HCT116 (cell line): ENCODE data around the gene SLC7A9. TPM values are rescaled to one million over a fixed set of nuclear protein-coding genes. Genes with fewer than 3 reads are reported as not detected.
"Not testable (repeated sequence)": the region's sequence is repeated elsewhere in the genome, so short reads cannot be mapped to it uniquely, and the experiment has no call there.

ENCODE experiments used
- ATAC-seq: fragments of 200-7000 bp; cut with Tn5 transposase; 2 replicates; pipeline ENCODE4 v1.9.1; 2020; ENCODE audit warnings: mild to moderate bottlenecking, moderate library complexity
- BruUV-seq: library from RNA; stranded (reverse); fragments of 400-500 nt; replicated peaks from 2 replicates; lab custom pipeline; 2021; lab: Mats Ljungman, UMichigan
- CTCF ChIA-PET: fragments of 300-600 bp; sonication (Branson Sonifier 250); formaldehyde crosslinking; loops from one replicate; lab custom pipeline; 2021; ENCODE audit warnings: antibody characterized with exemption; lab: Charles Lee
- POLR2A ChIA-PET: fragments of 300-600, 350-600 bp; sonication (Branson Sonifier 250); formaldehyde crosslinking; loops from one replicate; lab custom pipeline; 2021; ENCODE audit warnings: antibody characterized with exemption; lab: Charles Lee
- RAD21 ChIA-PET, 2 experiments: fragments of 300-600 bp; sonication (Branson Sonifier 250); formaldehyde crosslinking; loops; one replicate each; lab custom pipeline; 2023; ENCODE audit warnings: low total read pairs in 2 of 2; ENCODE audit not compliant: uncharacterized antibody in 2 of 2, unreplicated experiment in 2 of 2, low non-redundant PET in 1 of 2; lab: Charles Lee
- DNase-seq: peaks from one replicate; pipeline ENCODE4 v3.0.0-alpha.2; 2010; ENCODE audit warnings: low read depth, low spot score
- H2AFZ ChIP-seq: fragments of 200-600 bp; shearing (Covaris generic), sonication (generic); 2 replicates; pipeline ENCODE4 v1.6.1; 2017; ENCODE audit warnings: low read depth, mixed run types, mixed read lengths, antibody characterized with exemption, low read length; ENCODE audit not compliant: poor library complexity, severe bottlenecking
- H3K27ac ChIP-seq: 2 replicates; pipeline ENCODE4 v1.5.1; 2012; ENCODE audit warnings: low read depth, low read length
- H3K27me3 ChIP-seq: fragments of 200-600 bp; sonication (generic); 2 replicates; pipeline ENCODE4 v1.6.1; 2016; ENCODE audit warnings: mixed run types, low read length, mixed read lengths; ENCODE audit not compliant: insufficient read depth
- H3K36me3 ChIP-seq, 2 experiments: fragments of 200-500 bp in 1 of 2; fragments of 200-600 bp in 1 of 2; sonication (Bioruptor generic) in 1 of 2; sonication (generic) in 1 of 2; 2 replicates each; pipeline versions ENCODE4 v1.5.1 to v1.6.1; 2014 to 2016; ENCODE audit warnings: low read length in 2 of 2, inconsistent platforms in 1 of 2, mixed read lengths in 1 of 2, mixed run types in 1 of 2; ENCODE audit not compliant: insufficient read depth in 2 of 2, control insufficient read depth in 1 of 2
- H3K4me1 ChIP-seq, 2 experiments: fragments of 200-600 bp in 1 of 2; sonication (generic) in 1 of 2; 2 replicates each; pipeline versions ENCODE4 v1.5.1 to v1.6.1; 2012 to 2017; ENCODE audit warnings: low read length in 2 of 2, inconsistent platforms in 1 of 2, mild to moderate bottlenecking in 1 of 2, mixed read lengths in 1 of 2, mixed run types in 1 of 2, moderate library complexity in 1 of 2; ENCODE audit not compliant: insufficient read depth in 2 of 2, control insufficient read depth in 1 of 2
- H3K4me2 ChIP-seq: fragments of 200-600 bp; sonication (generic); 2 replicates; pipeline ENCODE4 v1.6.1; 2017; ENCODE audit warnings: mixed run types, low read length, mixed read lengths
- H3K4me3 ChIP-seq, 2 experiments: fragments of 200-600 bp in 1 of 2; sonication (generic) in 1 of 2; replicated peaks in 1 of 2; 2 replicates each; pipeline ENCODE4 v1.5.1; 2011 to 2016; ENCODE audit warnings: low read length in 2 of 2, control low read depth in 1 of 2, low read depth in 1 of 2, mild to moderate bottlenecking in 1 of 2, mixed read lengths in 1 of 2, mixed run types in 1 of 2
- H3K79me2 ChIP-seq: fragments of 200-600 bp; sonication (generic); 2 replicates; pipeline ENCODE4 v1.6.1; 2017; ENCODE audit warnings: mild to moderate bottlenecking, mixed run types, low read length, moderate library complexity, mixed read lengths; ENCODE audit not compliant: insufficient read depth
- H3K9ac ChIP-seq: fragments of 200-600 bp; sonication (generic); 2 replicates; pipeline ENCODE4 v1.6.1; 2016; ENCODE audit warnings: low read length, mixed read lengths
- H3K9me2 ChIP-seq: fragments of 200-600 bp; sonication (generic), shearing (Covaris generic); 2 replicates; pipeline ENCODE4 v1.6.1; 2017; ENCODE audit warnings: mixed run types, mild to moderate bottlenecking, moderate library complexity; ENCODE audit not compliant: insufficient read depth
- H3K9me3 ChIP-seq, 2 experiments: fragments of 200-500 bp in 1 of 2; fragments of 200-600 bp in 1 of 2; sonication (Bioruptor generic) in 1 of 2; sonication (generic) in 1 of 2; 2 replicates each; pipeline ENCODE4 v1.6.1; 2014 to 2017; ENCODE audit warnings: low read length in 2 of 2, mixed read lengths in 2 of 2, inconsistent platforms in 1 of 2, low read depth in 1 of 2, mild to moderate bottlenecking in 1 of 2, mixed run types in 1 of 2, moderate library complexity in 1 of 2; ENCODE audit not compliant: control insufficient read depth in 1 of 2, insufficient read depth in 1 of 2
- H4K20me1 ChIP-seq: fragments of 200-600 bp; sonication (generic), shearing (Covaris generic); 2 replicates; pipeline ENCODE4 v1.6.1; 2017; ENCODE audit warnings: mixed run types, mild to moderate bottlenecking, moderate library complexity; ENCODE audit not compliant: insufficient read depth
- CEBPB ChIP-seq: IDR thresholded peaks from 2 replicates; pipeline ENCODE4 v1.6.1; 2012; ENCODE audit warnings: low read depth
- EGR1 ChIP-seq: IDR thresholded peaks from 2 replicates; pipeline ENCODE4 v1.6.1; 2012; ENCODE audit warnings: low read depth
- EZH2 ChIP-seq: fragments of 200-600 bp; sonication (generic); IDR thresholded peaks from 2 replicates; pipeline ENCODE4 v1.6.1; 2017; ENCODE audit warnings: antibody characterized with exemption, mixed run types
- JUND ChIP-seq: IDR thresholded peaks from 2 replicates; pipeline ENCODE4 v1.6.1; 2012
- POLR2A ChIP-seq: IDR thresholded peaks from 2 replicates; pipeline ENCODE4 v1.7.0; 2011; ENCODE audit warnings: borderline replicate concordance; ENCODE audit not compliant: insufficient read depth, insufficient read length; ENCODE audit errors: extremely low read depth
- RAD21 ChIP-seq: IDR thresholded peaks from 2 replicates; pipeline ENCODE4 v1.6.1; 2012; ENCODE audit warnings: low read depth, mild to moderate bottlenecking
- SIN3A ChIP-seq: IDR thresholded peaks from 2 replicates; pipeline ENCODE4 v1.6.1; 2012; ENCODE audit warnings: low read depth
- ZFX ChIP-seq: fragments of 450-650 bp; IDR thresholded peaks from 2 replicates; pipeline ENCODE4 v1.6.1; 2017
- intact Hi-C: fragments of 100-400 bp; cut with micrococcal nuclease; formaldehyde crosslinking; loops from 2 replicates; pipeline ENCODE4 v1.10.0; 2022
- total RNA-seq: library from RNA; stranded (reverse); gene quantifications from one replicate; pipeline ENCODE4 v1.2.1, GENCODE V29; 2021; ENCODE audit not compliant: unreplicated experiment
- TF ChIP-seq, protein P1 (sequence below): IDR thresholded peaks from 2 replicates; pipeline ENCODE4 v1.6.1; 2011; ENCODE audit warnings: mild to moderate bottlenecking, low read length, moderate library complexity; ENCODE audit not compliant: insufficient replicate concordance; ENCODE audit errors: extremely low read depth
- TF ChIP-seq, protein P2 (sequence below), 3 experiments: fragments of 200-600 bp in 1 of 3; sonication (generic) in 1 of 3; IDR thresholded peaks in 2 of 3; conservative IDR thresholded peaks in 1 of 3; 2 replicates each; pipeline ENCODE4 v1.5.1; 2012 to 2017; ENCODE audit warnings: low read depth in 2 of 3, low read length in 2 of 3, antibody characterized with exemption in 1 of 3, borderline replicate concordance in 1 of 3, control low read depth in 1 of 3, mild to moderate bottlenecking in 1 of 3, mixed read lengths in 1 of 3, mixed run types in 1 of 3, moderate library complexity in 1 of 3; ENCODE audit not compliant: insufficient read depth in 1 of 3
- TF ChIP-seq, protein P3 (sequence below): IDR thresholded peaks from 2 replicates; pipeline ENCODE4 v1.6.1; 2012; ENCODE audit warnings: low read depth

SLC7A9 gene
- total RNA-seq, 1 experiment from 2014 or later: 0.42 TPM

DNA sequence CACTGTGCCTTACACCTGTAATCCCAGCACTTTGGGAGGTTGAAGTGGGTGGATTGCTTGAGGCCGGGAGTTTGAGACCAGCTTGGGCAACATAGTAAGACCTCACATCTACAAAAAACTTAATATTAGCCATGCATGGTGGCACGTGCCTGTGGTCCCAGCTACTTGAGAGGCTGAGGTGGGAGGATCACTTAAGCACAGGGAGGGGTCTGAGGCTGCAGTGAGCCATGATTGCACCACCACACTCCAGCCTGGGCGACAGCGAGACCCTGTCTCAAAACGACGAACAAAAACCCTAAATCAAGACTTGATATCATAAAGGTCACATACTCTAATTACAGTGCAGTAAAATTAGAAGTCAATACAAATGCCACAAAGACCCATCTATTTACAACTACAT, 17.4 kb downstream of the SLC7A9 start:
- DNase-seq (no peak), ATAC-seq (no peak)
- TF ChIP-seq ZFX: no peak
- TF ChIP-seq POLR2A: no peak
- no peak for TF ChIP-seq EGR1
- TF ChIP-seq, protein P1, sequence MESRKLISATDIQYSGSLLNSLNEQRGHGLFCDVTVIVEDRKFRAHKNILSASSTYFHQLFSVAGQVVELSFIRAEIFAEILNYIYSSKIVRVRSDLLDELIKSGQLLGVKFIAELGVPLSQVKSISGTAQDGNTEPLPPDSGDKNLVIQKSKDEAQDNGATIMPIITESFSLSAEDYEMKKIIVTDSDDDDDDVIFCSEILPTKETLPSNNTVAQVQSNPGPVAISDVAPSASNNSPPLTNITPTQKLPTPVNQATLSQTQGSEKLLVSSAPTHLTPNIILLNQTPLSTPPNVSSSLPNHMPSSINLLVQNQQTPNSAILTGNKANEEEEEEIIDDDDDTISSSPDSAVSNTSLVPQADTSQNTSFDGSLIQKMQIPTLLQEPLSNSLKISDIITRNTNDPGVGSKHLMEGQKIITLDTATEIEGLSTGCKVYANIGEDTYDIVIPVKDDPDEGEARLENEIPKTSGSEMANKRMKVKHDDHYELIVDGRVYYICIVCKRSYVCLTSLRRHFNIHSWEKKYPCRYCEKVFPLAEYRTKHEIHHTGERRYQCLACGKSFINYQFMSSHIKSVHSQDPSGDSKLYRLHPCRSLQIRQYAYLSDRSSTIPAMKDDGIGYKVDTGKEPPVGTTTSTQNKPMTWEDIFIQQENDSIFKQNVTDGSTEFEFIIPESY: no peak
- TF ChIP-seq, protein P2, sequence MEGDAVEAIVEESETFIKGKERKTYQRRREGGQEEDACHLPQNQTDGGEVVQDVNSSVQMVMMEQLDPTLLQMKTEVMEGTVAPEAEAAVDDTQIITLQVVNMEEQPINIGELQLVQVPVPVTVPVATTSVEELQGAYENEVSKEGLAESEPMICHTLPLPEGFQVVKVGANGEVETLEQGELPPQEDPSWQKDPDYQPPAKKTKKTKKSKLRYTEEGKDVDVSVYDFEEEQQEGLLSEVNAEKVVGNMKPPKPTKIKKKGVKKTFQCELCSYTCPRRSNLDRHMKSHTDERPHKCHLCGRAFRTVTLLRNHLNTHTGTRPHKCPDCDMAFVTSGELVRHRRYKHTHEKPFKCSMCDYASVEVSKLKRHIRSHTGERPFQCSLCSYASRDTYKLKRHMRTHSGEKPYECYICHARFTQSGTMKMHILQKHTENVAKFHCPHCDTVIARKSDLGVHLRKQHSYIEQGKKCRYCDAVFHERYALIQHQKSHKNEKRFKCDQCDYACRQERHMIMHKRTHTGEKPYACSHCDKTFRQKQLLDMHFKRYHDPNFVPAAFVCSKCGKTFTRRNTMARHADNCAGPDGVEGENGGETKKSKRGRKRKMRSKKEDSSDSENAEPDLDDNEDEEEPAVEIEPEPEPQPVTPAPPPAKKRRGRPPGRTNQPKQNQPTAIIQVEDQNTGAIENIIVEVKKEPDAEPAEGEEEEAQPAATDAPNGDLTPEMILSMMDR (IDR thresholded peaks at IDR 0.05 in 2 of 3, conservative IDR thresholded peaks at IDR 0.05 in 1 of 3; ENCODE audit: borderline replicate concordance in 1 of 3, insufficient read depth in 1 of 3, low read depth in 2 of 3, low read length in 2 of 3): no peak
- TF ChIP-seq CEBPB: no peak
- TF ChIP-seq, protein P3, sequence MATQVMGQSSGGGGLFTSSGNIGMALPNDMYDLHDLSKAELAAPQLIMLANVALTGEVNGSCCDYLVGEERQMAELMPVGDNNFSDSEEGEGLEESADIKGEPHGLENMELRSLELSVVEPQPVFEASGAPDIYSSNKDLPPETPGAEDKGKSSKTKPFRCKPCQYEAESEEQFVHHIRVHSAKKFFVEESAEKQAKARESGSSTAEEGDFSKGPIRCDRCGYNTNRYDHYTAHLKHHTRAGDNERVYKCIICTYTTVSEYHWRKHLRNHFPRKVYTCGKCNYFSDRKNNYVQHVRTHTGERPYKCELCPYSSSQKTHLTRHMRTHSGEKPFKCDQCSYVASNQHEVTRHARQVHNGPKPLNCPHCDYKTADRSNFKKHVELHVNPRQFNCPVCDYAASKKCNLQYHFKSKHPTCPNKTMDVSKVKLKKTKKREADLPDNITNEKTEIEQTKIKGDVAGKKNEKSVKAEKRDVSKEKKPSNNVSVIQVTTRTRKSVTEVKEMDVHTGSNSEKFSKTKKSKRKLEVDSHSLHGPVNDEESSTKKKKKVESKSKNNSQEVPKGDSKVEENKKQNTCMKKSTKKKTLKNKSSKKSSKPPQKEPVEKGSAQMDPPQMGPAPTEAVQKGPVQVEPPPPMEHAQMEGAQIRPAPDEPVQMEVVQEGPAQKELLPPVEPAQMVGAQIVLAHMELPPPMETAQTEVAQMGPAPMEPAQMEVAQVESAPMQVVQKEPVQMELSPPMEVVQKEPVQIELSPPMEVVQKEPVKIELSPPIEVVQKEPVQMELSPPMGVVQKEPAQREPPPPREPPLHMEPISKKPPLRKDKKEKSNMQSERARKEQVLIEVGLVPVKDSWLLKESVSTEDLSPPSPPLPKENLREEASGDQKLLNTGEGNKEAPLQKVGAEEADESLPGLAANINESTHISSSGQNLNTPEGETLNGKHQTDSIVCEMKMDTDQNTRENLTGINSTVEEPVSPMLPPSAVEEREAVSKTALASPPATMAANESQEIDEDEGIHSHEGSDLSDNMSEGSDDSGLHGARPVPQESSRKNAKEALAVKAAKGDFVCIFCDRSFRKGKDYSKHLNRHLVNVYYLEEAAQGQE: no peak
- no peak for TF ChIP-seq JUND
- TF ChIP-seq SIN3A: no peak
- TF ChIP-seq EZH2: no peak
- TF ChIP-seq RAD21: no peak
- intact Hi-C loops: no loop called here
- Histone ChIP-seq H4K20me1 (no peaks in the 10 kb centered on the region), H3K4me2 (no peak overlapping the region), H3K9ac (no peak overlapping the region), H3K9me3 (no peaks in the 10 kb centered on the region), H2AFZ (no peak overlapping the region), H3K36me3 (no peaks in the 10 kb centered on the region), H3K9me2 (no peaks in the 10 kb centered on the region), H3K4me3 (no peak overlapping the region), H3K27me3 (no peaks in the 10 kb centered on the region), H3K79me2 (no peaks in the 10 kb centered on the region), H3K4me1 (no peaks in the 10 kb centered on the region), H3K27ac (no peak overlapping the region)
- RAD21 ChIA-PET: no interaction called here
- CTCF ChIA-PET: no interaction called here
- no TSS peak for BruUV-seq
- POLR2A ChIA-PET: no interaction called here

DNA sequence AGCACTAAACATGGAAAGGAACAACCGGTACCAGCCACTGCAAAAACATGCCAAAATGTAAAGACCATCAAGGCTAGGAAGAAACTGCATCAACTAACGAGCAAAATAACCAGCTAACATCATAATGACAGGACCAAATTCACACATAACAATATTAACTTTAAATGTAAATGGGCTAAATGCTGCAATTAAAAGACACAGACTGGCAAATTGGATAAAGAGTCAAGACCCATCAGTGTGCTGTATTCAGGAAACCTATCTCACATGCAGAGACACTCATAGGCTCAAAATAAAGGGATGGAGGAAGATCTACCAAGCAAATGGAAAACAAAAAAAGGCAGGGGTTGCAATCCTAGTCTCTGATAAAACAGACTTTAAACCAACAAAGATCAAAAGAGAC, 21.5 kb downstream of the SLC7A9 start:
- not testable (repeated sequence) for DNase-seq

More for the DNA sequence above, 21.5 kb downstream of the SLC7A9 start:
- BruUV-seq, H3K4me2 ChIP-seq, H3K27me3 ChIP-seq, H3K27ac ChIP-seq, POLR2A ChIA-PET, CTCF ChIA-PET, H2AFZ ChIP-seq, intact Hi-C loops, H3K4me3 ChIP-seq, H3K36me3 ChIP-seq, H3K9ac ChIP-seq, ATAC-seq, H4K20me1 ChIP-seq, RAD21 ChIA-PET, H3K9me2 ChIP-seq, H3K4me1 ChIP-seq, H3K79me2 ChIP-seq, H3K9me3 ChIP-seq: not testable (repeated sequence)
